ENCODE data around the gene SLC6A9. TPM values are rescaled to one million over a fixed set of nuclear protein-coding genes. Genes with fewer than 3 reads are reported as not detected.

The SLC6A9 gene
- total RNA-seq, 1 experiment from 2014 or later: 9.2 TPM

- H3K36me3 ChIP-seq (ENCODE audit: control insufficient read depth, insufficient read depth, low read length): peaks cover 4% of the 10 kb centered on the region; the same call in 1 of the 2 replicates
- ChIA-PET POLR2A (no interaction called here), CTCF (no interaction called here)
- intact Hi-C loops (cut with micrococcal nuclease; ENCODE audit: unreplicated experiment) (no loop called here), in situ Hi-C loops (cut with HindIII; ENCODE audit: low pct_unique_long_range_greater_than_20kb, low sequenced_read_pairs) (no loop called here)
- peaks cover 44% of the 10 kb centered on the region for H3K4me1 ChIP-seq (ENCODE audit: control insufficient read depth, insufficient read depth, low read length)
- ATAC-seq (no peak), DNase-seq (ENCODE audit: low read depth, low spot score) (no peak)
- no peaks in the 10 kb centered on the region for H3K9me3 ChIP-seq (ENCODE audit: control insufficient read depth, insufficient read depth, low read depth, low read length)
- BruUV-seq (replicated peaks): no TSS peak
- TF ChIP-seq REST (IDR thresholded peaks at IDR 0.05; ENCODE audit: insufficient read depth in 1 of 2, low read depth in 2 of 2, low read length in 1 of 2) (no peak), POLR2AphosphoS5 (IDR thresholded peaks at IDR 0.05; ENCODE audit: low read depth, low read length) (no peak), TCF7L2 (IDR thresholded peaks at IDR 0.05; ENCODE audit: low read depth, low read length) (no peak), CTCF (IDR thresholded peaks at IDR 0.05) (no peak), SIN3A (IDR thresholded peaks at IDR 0.05; ENCODE audit: borderline replicate concordance, insufficient read depth, low read depth, low read length) (no peak)
- no peak overlapping the region; the same call in 1 of the 2 replicates for H3K27ac ChIP-seq (ENCODE audit: low read length)
- no peaks in the 10 kb centered on the region for H3K27me3 ChIP-seq (ENCODE audit: control insufficient read depth, insufficient read depth, low read length)
- H3K4me3 ChIP-seq (ENCODE audit: low read depth in 2 of 2, low read length in 2 of 2): peak overlapping the region in 1 of 2 experiments; percentile 8; a peak in 2 of 4 replicates
These were observed 53.6 kb downstream of the SLC6A9 start for GRCh38 chr1:43977376-43978263.

GRCh38 chr1:43976890-43977289 is 54.4 kb downstream of the SLC6A9 start:
- in situ Hi-C loops (cut with HindIII; ENCODE audit: low pct_unique_long_range_greater_than_20kb, low sequenced_read_pairs): no loop called here
- ChIA-PET POLR2A (no interaction called here), CTCF (no interaction called here)

More at GRCh38 chr1:43976890-43977289, 54.4 kb downstream of the SLC6A9 start:
- BruUV-seq (replicated peaks): no TSS peak
- no peak overlapping the region for H3K27ac ChIP-seq (ENCODE audit: low read length)
- peaks cover 6% of the 10 kb centered on the region; the same call in 1 of the 2 replicates for H3K36me3 ChIP-seq (ENCODE audit: control insufficient read depth, insufficient read depth, low read length)
- no peaks in the 10 kb centered on the region for H3K27me3 ChIP-seq (ENCODE audit: control insufficient read depth, insufficient read depth, low read length)
- ATAC-seq (no peak), DNase-seq (ENCODE audit: low read depth, low spot score) (no peak)
- intact Hi-C loops (cut with micrococcal nuclease; ENCODE audit: unreplicated experiment): no loop called here
- H3K9me3 ChIP-seq (ENCODE audit: control insufficient read depth, insufficient read depth, low read depth, low read length): no peaks in the 10 kb centered on the region
- H3K4me1 ChIP-seq (ENCODE audit: control insufficient read depth, insufficient read depth, low read length): peaks cover 44% of the 10 kb centered on the region
- TF ChIP-seq SIN3A (IDR thresholded peaks at IDR 0.05; ENCODE audit: borderline replicate concordance, insufficient read depth, low read depth, low read length): no peak
- TF ChIP-seq REST (IDR thresholded peaks at IDR 0.05; ENCODE audit: insufficient read depth in 1 of 2, low read depth in 2 of 2, low read length in 1 of 2): no peak
- TF ChIP-seq POLR2AphosphoS5 (IDR thresholded peaks at IDR 0.05; ENCODE audit: low read depth, low read length): no peak
- no peak for TF ChIP-seq CTCF (IDR thresholded peaks at IDR 0.05)
- no peak for TF ChIP-seq TCF7L2 (IDR thresholded peaks at IDR 0.05; ENCODE audit: low read depth, low read length)
- H3K4me3 ChIP-seq (ENCODE audit: low read depth in 2 of 2, low read length in 2 of 2): no peak overlapping the region

Data from Panc1 (cell line).